Stomach (tissue), 9 donors: Measurements from ENCODE around the gene GALNT13. TPM values are rescaled to one million over a fixed set of nuclear protein-coding genes. Genes with fewer than 3 reads are reported as not detected.

Source experiments
- DNase-seq, 2 donors: peaks; one replicate each; pipeline versions ENCODE4 v3.0.0 to v3.0.0-alpha.2; 2013 to 2019
- H3K27ac ChIP-seq, 5 donors: fragments of 200-600 bp in 4 of 5; sonication (generic) in 4 of 5; one replicate each; pipeline ENCODE4 v1.5.1; 2013 to 2019; ENCODE audit warnings: mild to moderate bottlenecking in 1 of 5, moderate library complexity in 1 of 5
- H3K27me3 ChIP-seq, 3 donors: fragments of 200-600 bp; sonication (generic); one replicate each; pipeline ENCODE4 v1.5.1; 2017 to 2019; ENCODE audit warnings: mixed run types in 1 of 3
- H3K36me3 ChIP-seq, 4 donors: fragments of 200-600 bp; sonication (generic); 1 replicate in 3 of 4; 2 replicates in 1 of 4; pipeline ENCODE4 v1.5.1; 2016 to 2019
- H3K4me1 ChIP-seq, 4 donors: fragments of 200-600 bp; sonication (generic); one replicate each; pipeline ENCODE4 v1.5.1; 2016 to 2019
- H3K4me3 ChIP-seq, 4 donors: fragments of 200-600 bp; sonication (generic) in 3 of 4; one replicate each; pipeline ENCODE4 v1.5.1; 2016 to 2019; ENCODE audit warnings: mild to moderate bottlenecking in 1 of 4
- H3K9me3 ChIP-seq, 4 donors: fragments of 200-600 bp; sonication (generic); one replicate each; pipeline ENCODE4 v1.5.1; 2016 to 2019
- EP300 ChIP-seq: sonication (generic); formaldehyde crosslinking; IDR thresholded peaks from one replicate; pipeline ENCODE4 v1.6.1; 2017; ENCODE audit warnings: antibody characterized with exemption
- POLR2A ChIP-seq, 4 donors: fragments of 450-650 bp; IDR thresholded peaks; one replicate each; pipeline ENCODE4 v1.6.1; 2016; ENCODE audit warnings: antibody characterized with exemption in 4 of 4, control low read depth in 2 of 4, mild to moderate bottlenecking in 1 of 4, moderate library complexity in 1 of 4
- POLR2AphosphoS5 ChIP-seq, 3 donors: sonication (generic); formaldehyde crosslinking; IDR thresholded peaks; one replicate each; pipeline ENCODE4 v1.6.1; 2016; ENCODE audit warnings: antibody characterized with exemption in 3 of 3
- WGBS, 5 donors: extraction: QIAGEN DNeasy Blood & Tissue Kit in 3 of 5; methylation state at CpG; one replicate each; pipeline versions ENCODE4 v1.1.5 to v1.1.7; 2013 to 2018; 5-methylcytosine and 5-hydroxymethylcytosine counted together
- intact Hi-C: fragments of 100-400 bp; cut with DNase I; formaldehyde crosslinking; loops from one replicate; pipeline ENCODE4 v1.15.1; 2023; ENCODE audit warnings: low total_unique reads
- polyA plus RNA-seq, 3 donors: library from polyadenylated mRNA; stranded (reverse); fragments of 200-250 nt; gene quantifications; one replicate each; pipeline ENCODE4 v1.2.3, GENCODE V29; 2013
- total RNA-seq, 5 donors: library from RNA; depleted of rRNA; stranded (reverse); fragments of >200 nt; gene quantifications; one replicate each; pipeline versions ENCODE4 v1.1.0 to v1.2.3, GENCODE V29; 2014 to 2016
- TF ChIP-seq, protein P1 (sequence below), 7 experiments: fragments of 450-650 bp in 4 of 7; fragments of 200-600 bp in 3 of 7; sonication (generic) in 3 of 7; IDR thresholded peaks; one replicate each; pipeline ENCODE4 v1.5.1; 2016 to 2019; ENCODE audit warnings: antibody characterized with exemption in 7 of 7, control low read depth in 2 of 7, mild to moderate bottlenecking in 1 of 7
- donor health status: healthy with polysubstance abuse.
- donor health status: Bipolar disorder and iron deficiency.
- donor health status: healthy.

GALNT13 gene
- total and polyA plus RNA-seq, 8 donors: 0.15 to 6.2 (median 0.72) TPM; not detected in 3

DNA sequence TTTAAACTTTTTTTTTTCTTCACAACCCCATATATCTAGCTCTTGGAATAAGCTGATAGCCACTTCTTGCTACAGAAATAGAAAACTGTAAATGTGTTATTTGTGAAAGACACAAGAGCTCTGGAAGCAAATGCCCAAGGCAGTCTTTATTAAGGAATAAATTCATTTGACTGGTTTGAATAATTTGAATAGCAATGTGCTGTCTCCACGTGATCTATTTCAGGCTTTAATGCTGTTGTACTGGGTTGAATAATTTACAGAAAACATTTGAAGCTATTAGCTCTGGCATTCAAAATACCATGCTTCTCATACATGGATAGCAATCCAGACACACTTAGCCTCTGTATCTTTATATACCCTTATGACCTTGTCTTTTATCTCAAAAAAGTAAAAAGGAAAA is 460.1 kb downstream of the GALNT13 start:
- 43 to 74% (median 56%) methylated on average over 1 of the region's 1 CpG for WGBS, 5 donors

DNA sequence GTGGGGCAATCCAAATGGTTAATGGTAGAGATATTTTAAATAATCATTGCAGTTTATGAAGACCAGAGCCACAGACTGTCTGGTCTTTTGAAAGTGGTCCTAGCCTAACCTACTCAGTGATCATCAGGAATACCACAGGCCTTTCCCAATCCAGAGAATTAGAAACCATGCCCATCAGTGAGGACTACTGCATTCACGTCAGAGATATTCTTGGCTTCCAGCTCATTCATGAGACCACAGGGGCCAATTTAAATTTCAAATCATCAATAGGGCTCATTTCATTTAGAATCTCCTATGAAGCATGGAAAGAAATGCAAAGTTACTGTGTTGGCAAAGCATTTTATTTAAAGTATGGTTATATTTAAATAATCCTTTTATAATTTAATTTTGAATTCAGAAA is 464.5 kb downstream of the GALNT13 start:
- no peak for DNase-seq
- TF ChIP-seq, protein P1, sequence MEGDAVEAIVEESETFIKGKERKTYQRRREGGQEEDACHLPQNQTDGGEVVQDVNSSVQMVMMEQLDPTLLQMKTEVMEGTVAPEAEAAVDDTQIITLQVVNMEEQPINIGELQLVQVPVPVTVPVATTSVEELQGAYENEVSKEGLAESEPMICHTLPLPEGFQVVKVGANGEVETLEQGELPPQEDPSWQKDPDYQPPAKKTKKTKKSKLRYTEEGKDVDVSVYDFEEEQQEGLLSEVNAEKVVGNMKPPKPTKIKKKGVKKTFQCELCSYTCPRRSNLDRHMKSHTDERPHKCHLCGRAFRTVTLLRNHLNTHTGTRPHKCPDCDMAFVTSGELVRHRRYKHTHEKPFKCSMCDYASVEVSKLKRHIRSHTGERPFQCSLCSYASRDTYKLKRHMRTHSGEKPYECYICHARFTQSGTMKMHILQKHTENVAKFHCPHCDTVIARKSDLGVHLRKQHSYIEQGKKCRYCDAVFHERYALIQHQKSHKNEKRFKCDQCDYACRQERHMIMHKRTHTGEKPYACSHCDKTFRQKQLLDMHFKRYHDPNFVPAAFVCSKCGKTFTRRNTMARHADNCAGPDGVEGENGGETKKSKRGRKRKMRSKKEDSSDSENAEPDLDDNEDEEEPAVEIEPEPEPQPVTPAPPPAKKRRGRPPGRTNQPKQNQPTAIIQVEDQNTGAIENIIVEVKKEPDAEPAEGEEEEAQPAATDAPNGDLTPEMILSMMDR (IDR thresholded peaks at IDR 0.05): no peak
- 76 to 95% (median 82%) methylated on average over 1 of the region's 1 CpG for WGBS, 5 donors

More for the DNA sequence above, 460.1 kb downstream of the GALNT13 start:
- Histone ChIP-seq H3K4me1 (no peaks in the 10 kb centered on the region), H3K27me3 (no peaks in the 10 kb centered on the region), H3K27ac (no peak overlapping the region), H3K4me3 (no peak overlapping the region), H3K9me3 (no peaks in the 10 kb centered on the region), H3K36me3 (no peaks in the 10 kb centered on the region)
- intact Hi-C loops: no loop called here
- DNase-seq: no peak
- TF ChIP-seq POLR2AphosphoS5 (IDR thresholded peaks at IDR 0.05) (no peak), POLR2A (IDR thresholded peaks at IDR 0.05) (no peak)

DNA sequence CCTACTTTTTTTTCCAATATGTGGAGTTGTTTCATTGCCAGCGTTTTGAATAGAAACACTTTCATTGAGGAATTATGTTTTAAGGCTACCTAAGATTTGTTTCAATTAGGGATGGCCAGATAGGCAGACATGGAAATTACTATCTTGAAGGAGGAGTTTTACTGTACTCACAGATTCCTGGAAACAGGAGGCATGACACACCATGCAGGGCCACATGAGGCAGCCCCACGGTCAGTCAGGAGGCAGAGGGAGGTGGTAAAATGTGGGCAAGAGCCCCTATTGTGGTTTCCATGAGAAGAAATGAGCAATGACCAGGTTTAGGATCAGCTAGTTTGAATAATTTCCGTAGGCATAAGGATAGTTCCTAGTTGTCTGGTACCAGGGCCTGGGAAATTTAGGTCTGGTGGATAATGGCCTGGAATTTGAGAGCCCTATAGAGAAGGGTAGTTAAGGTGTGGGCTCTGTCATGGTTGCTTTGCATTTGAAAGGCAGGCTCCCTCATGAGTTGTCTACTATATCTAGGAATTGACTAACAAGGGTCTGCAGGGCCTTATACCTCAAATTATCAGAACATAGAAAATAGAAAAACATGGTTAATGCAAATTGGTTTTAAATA is 466.7 kb downstream of the GALNT13 start:
- Histone ChIP-seq H3K9me3 (no peaks in the 10 kb centered on the region), H3K4me1 (no peaks in the 10 kb centered on the region), H3K36me3 (no peaks in the 10 kb centered on the region), H3K4me3 (no peak overlapping the region), H3K27ac (no peak overlapping the region), H3K27me3 (no peaks in the 10 kb centered on the region)
- intact Hi-C loops: no loop called here
- 52 to 58% (median 55%) methylated on average over 3 of the region's 3 CpGs for WGBS, 5 donors
- DNase-seq: no peak
- no peak for TF ChIP-seq POLR2AphosphoS5 (IDR thresholded peaks at IDR 0.05)
- no peak for TF ChIP-seq POLR2A (IDR thresholded peaks at IDR 0.05)
- no peak for TF ChIP-seq EP300
- TF ChIP-seq, protein P1 (IDR thresholded peaks at IDR 0.05): no peak

More for the DNA sequence above, 464.5 kb downstream of the GALNT13 start:
- no peaks in the 10 kb centered on the region for H3K4me1 ChIP-seq
- intact Hi-C loops: no loop called here
- no peaks in the 10 kb centered on the region for H3K27me3 ChIP-seq
- H3K4me3 ChIP-seq: no peak overlapping the region
- no peaks in the 10 kb centered on the region for H3K9me3 ChIP-seq
- H3K27ac ChIP-seq: no peak overlapping the region
- H3K36me3 ChIP-seq: no peaks in the 10 kb centered on the region

DNA sequence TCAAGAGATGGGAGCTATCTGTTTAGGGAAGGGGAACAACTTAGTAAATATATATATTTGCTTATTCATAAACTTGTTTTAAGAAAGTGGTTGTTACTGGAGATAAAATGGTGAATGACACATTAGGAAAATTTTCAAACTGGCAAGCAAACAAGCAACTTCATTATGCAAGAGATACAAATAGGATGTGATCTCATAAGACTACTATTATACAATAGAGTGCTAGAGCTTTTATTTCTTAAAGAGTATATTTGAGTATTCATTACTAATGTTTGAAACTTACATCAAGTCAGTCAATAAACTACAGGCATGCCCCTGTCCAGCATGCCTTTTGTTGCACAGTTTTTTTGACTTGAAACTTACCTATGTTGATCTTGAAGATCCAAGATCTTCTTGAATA is 471.6 kb downstream of the GALNT13 start:
- Histone ChIP-seq H3K27ac (no peak overlapping the region), H3K4me1 (no peaks in the 10 kb centered on the region), H3K27me3 (no peaks in the 10 kb centered on the region), H3K9me3 (no peaks in the 10 kb centered on the region), H3K36me3 (no peaks in the 10 kb centered on the region), H3K4me3 (no peak overlapping the region)
- intact Hi-C loops: no loop called here
- DNase-seq: no peak
- no peak for TF ChIP-seq POLR2AphosphoS5 (IDR thresholded peaks at IDR 0.05)
- TF ChIP-seq, protein P1 (IDR thresholded peaks at IDR 0.05): no peak
- no peak for TF ChIP-seq POLR2A (IDR thresholded peaks at IDR 0.05)
- no peak for TF ChIP-seq EP300

DNA sequence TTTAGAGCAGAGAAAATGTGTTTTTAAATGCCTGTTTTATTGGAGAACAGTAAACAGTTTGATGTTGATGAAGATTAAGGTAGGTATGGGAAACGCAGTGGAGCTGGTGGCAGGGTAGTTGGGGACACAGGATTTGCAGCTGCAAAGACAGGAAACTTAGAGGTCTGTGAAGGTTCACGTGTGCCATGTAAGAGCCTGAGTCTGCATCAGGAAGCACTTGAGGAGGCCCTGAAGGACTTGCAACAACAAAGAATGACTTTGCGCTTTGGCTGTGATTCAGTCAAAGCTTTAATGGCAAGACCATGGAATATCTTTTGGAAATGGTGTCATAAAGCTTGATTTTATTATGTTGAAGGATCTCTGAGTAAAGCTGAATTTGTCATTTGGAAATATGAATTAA is 479.2 kb downstream of the GALNT13 start:
- no peak overlapping the region for H3K27ac ChIP-seq
- H3K9me3 ChIP-seq: no peaks in the 10 kb centered on the region
- no peaks in the 10 kb centered on the region for H3K36me3 ChIP-seq
- WGBS, 5 donors: 68 to 78% (median 70%) methylated on average over 3 of the region's 3 CpGs
- no peak for TF ChIP-seq EP300
- TF ChIP-seq, protein P1 (IDR thresholded peaks at IDR 0.05): no peak
- TF ChIP-seq POLR2A (IDR thresholded peaks at IDR 0.05): no peak
- no peak for TF ChIP-seq POLR2AphosphoS5 (IDR thresholded peaks at IDR 0.05)
- H3K4me3 ChIP-seq: no peak overlapping the region
- DNase-seq: no peak
- no peaks in the 10 kb centered on the region for H3K27me3 ChIP-seq
- H3K4me1 ChIP-seq: no peaks in the 10 kb centered on the region
- intact Hi-C loops: no loop called here
